ENCODE results near the gene CERS2. TPM values are rescaled to one million over a fixed set of nuclear protein-coding genes. Genes with fewer than 3 reads are reported as not detected.

Gene CERS2
- total RNA-seq, 6 experiments from 2014 or later, result 189 to 305 (median 255) TPM

GRCh38 chr1:151001602-151002001 is 27.0 kb upstream of the CERS2 start:
- TF ChIP-seq CTCF (IDR thresholded peaks at IDR 0.05), result no peak
- Mint-ChIP-seq H3K4me3 (no peak overlapping the region), H3K27ac (no peak overlapping the region), H3K4me1 (ENCODE audit: low read depth) (peaks cover 46% of the 10 kb centered on the region), H3K36me3 (ENCODE audit: low read depth) (peaks cover 13% of the 10 kb centered on the region; the same call in 1 of the 2 replicates), H3K9me3 (no peaks in the 10 kb centered on the region), H3K27me3 (ENCODE audit: insufficient read depth) (peaks cover 3% of the 10 kb centered on the region)
- no peak for DNase-seq

- DNase-seq, result no peak
- H3K9me3 Mint-ChIP-seq, result no peaks in the 10 kb centered on the region
- peak overlapping the region; percentile 7; the same call in 1 of the 2 replicates for H3K27ac Mint-ChIP-seq
- TF ChIP-seq CTCF (IDR thresholded peaks at IDR 0.05), result no peak
- peaks cover 2% of the 10 kb centered on the region for H3K27me3 Mint-ChIP-seq (ENCODE audit: insufficient read depth)
- no peak overlapping the region for H3K4me3 Mint-ChIP-seq
- peaks cover 13% of the 10 kb centered on the region; the same call in 1 of the 2 replicates for H3K36me3 Mint-ChIP-seq (ENCODE audit: low read depth)
- H3K4me1 Mint-ChIP-seq (ENCODE audit: low read depth), result peaks cover 34% of the 10 kb centered on the region
Measured at GRCh38 chr1:151000408-151000807, 25.8 kb upstream of the CERS2 start.

- Mint-ChIP-seq H3K4me1 (ENCODE audit: low read depth) (peaks cover 31% of the 10 kb centered on the region), H3K36me3 (ENCODE audit: low read depth) (peaks cover 13% of the 10 kb centered on the region; the same call in 1 of the 2 replicates), H3K27ac (no peak overlapping the region), H3K4me3 (no peak overlapping the region), H3K9me3 (no peaks in the 10 kb centered on the region), H3K27me3 (ENCODE audit: insufficient read depth) (peaks cover 2% of the 10 kb centered on the region)
- no peak for TF ChIP-seq CTCF (IDR thresholded peaks at IDR 0.05)
- DNase-seq, result no peak
Measured at GRCh38 chr1:150999926-151000325, 25.3 kb upstream of the CERS2 start.

- DNase-seq, result peak; percentile 60
- peaks cover 31% of the 10 kb centered on the region for H3K4me1 Mint-ChIP-seq (ENCODE audit: low read depth)
- H3K9me3 Mint-ChIP-seq, result no peaks in the 10 kb centered on the region
- no peak for TF ChIP-seq CTCF (IDR thresholded peaks at IDR 0.05)
- H3K27me3 Mint-ChIP-seq (ENCODE audit: insufficient read depth), result peaks cover 2% of the 10 kb centered on the region
- peak overlapping the region; percentile 60 for H3K4me3 Mint-ChIP-seq
- H3K27ac Mint-ChIP-seq, result peak overlapping the region; percentile 88
- peaks cover 13% of the 10 kb centered on the region; the same call in 1 of the 2 replicates for H3K36me3 Mint-ChIP-seq (ENCODE audit: low read depth)
Measured at GRCh38 chr1:150999051-150999674, 24.5 kb upstream of the CERS2 start.

- peaks cover 13% of the 10 kb centered on the region; the same call in 1 of the 2 replicates for H3K36me3 Mint-ChIP-seq (ENCODE audit: low read depth)
- H3K27ac Mint-ChIP-seq, result no peak overlapping the region
- no peak for DNase-seq
- TF ChIP-seq CTCF (IDR thresholded peaks at IDR 0.05), result no peak
- peaks cover 2% of the 10 kb centered on the region; the same call in 1 of the 2 replicates for H3K27me3 Mint-ChIP-seq (ENCODE audit: insufficient read depth)
- no peak overlapping the region for H3K4me3 Mint-ChIP-seq
- H3K4me1 Mint-ChIP-seq (ENCODE audit: low read depth), result peaks cover 30% of the 10 kb centered on the region
- H3K9me3 Mint-ChIP-seq, result no peaks in the 10 kb centered on the region
Measured at GRCh38 chr1:150997949-150998348, 23.3 kb upstream of the CERS2 start.

All from HFFc6 (cell line).